ENCODE measurements around the gene ADAMTSL2. TPM values are rescaled to one million over a fixed set of nuclear protein-coding genes. Genes with fewer than 3 reads are reported as not detected.

The ADAMTSL2 gene
- total RNA-seq (ENCODE audit: low replicate concordance): 0.57 and 0.65 TPM in 2 replicates
- long read RNA-seq: 0 reads

DNA sequence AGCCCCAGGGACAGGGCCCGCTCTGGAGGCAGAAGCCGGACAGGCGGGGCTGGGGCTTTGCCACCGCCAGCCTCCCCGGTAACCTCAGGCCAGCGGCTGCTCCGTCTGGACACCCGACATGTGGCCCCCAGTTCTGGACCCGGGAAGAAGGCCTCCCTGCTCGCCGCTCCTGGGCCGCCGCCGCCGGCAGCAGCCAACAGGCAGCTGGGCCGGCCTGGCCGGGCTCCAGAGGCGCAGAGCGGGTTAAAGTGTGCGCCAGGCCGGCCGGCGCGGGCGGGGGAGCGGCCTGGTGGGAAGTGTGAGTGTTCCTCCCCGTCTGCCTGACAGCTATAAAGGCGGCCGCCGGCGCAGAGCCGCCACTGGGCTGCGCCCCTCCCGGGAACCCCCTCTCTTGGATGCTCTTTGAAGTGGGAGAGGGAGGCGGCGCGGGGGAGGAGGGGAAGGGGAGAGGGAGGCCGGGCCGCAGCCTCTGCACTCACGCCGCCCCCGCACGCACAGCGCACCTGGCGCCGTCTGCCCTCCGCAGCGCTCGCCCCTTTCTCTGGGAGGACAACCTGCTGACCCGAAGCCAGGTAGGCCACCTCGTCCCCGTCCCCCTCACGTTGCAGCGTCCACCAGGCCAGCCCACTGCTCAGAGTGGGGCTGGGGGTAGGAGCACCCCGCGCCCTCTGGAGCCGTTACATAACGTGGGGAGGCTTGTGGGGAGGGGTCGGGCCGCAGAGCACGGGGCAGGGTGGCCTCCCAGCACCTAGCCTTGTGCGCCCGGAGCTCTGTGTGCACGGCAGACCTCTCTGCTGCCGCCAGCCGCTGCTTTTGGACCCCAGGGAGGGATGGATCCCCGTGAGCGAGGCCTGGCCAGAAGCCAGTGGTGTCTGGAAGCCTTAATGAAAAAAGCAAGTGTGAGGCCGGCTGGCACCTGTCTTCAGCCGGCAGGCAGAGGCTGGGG lies at the start of gene ADAMTSL2:
Gene ADAMTSL2 (plus strand): TSS at position 359 of the 946 bp plus-strand sequence. CDS start 2,009 bp downstream, outside the sequence.
- peak within 1 kb of the TSS; percentile 39 for H3K4me3 Mint-ChIP-seq

DNA sequence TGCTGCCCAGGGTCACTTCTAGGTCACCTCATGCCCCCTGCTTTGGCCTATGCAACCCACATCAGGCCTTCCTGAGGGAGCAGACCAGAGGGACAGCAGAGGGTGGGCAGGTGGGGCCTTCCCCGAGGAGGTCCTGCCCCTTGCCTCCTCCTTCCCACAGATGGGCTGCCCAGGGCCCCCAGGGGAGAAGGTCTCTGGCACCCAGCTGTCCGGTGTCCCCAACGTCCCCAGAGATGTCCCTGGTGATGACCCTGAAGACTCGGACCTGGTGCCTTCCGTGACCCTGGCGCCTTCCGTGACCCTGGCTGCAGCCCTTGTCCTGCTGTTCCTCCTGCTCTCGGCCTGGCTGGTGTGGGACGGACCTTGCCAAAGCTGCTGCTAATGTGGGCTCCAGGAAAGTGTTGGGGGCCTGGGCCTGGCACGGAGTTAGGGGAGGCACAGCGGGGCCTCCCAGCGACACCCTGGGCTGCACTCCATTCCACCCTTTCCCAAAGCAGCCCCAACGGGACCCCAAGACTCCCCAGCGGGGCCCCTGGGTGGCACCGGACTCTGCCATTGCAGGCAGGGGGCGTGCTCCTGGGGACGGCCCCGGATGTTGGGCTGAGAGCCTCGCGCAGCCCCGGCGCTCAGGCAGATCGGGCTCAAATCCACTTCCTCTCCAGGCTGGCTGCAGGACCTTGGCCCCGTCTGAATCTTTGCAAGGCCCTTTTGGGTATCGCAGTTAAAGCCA lies 48.8 kb upstream of the ADAMTSL2 start:
- TF ChIP-seq, protein P1, sequence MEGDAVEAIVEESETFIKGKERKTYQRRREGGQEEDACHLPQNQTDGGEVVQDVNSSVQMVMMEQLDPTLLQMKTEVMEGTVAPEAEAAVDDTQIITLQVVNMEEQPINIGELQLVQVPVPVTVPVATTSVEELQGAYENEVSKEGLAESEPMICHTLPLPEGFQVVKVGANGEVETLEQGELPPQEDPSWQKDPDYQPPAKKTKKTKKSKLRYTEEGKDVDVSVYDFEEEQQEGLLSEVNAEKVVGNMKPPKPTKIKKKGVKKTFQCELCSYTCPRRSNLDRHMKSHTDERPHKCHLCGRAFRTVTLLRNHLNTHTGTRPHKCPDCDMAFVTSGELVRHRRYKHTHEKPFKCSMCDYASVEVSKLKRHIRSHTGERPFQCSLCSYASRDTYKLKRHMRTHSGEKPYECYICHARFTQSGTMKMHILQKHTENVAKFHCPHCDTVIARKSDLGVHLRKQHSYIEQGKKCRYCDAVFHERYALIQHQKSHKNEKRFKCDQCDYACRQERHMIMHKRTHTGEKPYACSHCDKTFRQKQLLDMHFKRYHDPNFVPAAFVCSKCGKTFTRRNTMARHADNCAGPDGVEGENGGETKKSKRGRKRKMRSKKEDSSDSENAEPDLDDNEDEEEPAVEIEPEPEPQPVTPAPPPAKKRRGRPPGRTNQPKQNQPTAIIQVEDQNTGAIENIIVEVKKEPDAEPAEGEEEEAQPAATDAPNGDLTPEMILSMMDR (conservative IDR thresholded peaks at IDR 0.05): no peak
- Mint-ChIP-seq H3K9me3 (no peaks in the 10 kb centered on the region), H3K27me3 (peaks cover 8% of the 10 kb centered on the region), H3K4me3 (no peak overlapping the region), H3K36me3 (no peaks in the 10 kb centered on the region), H3K4me1 (ENCODE audit: unreplicated experiment) (peaks cover 18% of the 10 kb centered on the region), H3K27ac (peak overlapping the region; percentile 58)
- DNase-seq (ENCODE audit: extremely low spot score, unreplicated experiment): no peak

More for the DNA sequence above, at the start of gene ADAMTSL2:
- Mint-ChIP-seq H3K9me3 (no peaks in the 10 kb centered on the region), H3K27ac (no peak within 1 kb of the TSS), H3K27me3 (peaks cover 14% of the 10 kb centered on the region), H3K4me1 (ENCODE audit: unreplicated experiment) (peaks cover 6% of the 10 kb centered on the region), H3K36me3 (no peaks in the 10 kb centered on the region)
- TF ChIP-seq, protein P1 (conservative IDR thresholded peaks at IDR 0.05): no peak
- no peak for DNase-seq (ENCODE audit: extremely low spot score, unreplicated experiment)

DNA sequence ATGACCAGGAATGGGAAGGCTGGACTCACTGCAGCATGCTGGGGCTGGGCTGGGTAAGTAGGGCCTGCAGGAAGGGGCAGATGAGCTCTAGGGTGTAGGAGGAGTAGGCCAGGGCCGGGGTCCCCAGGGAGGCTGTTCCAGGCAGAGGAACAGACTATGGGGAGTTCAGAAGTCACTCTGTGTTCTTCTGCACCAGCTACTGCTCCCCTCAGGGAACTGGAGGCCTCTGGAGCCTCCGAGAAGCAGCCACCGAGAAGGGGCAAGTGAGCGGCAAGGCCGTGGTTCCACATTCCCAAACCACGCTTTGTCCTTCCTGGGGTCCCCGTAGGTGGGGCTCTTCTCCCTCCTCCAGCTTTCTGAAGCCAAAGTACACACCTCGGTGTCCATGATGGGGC lies 47.2 kb upstream of the ADAMTSL2 start:
- Mint-ChIP-seq H3K27me3 (peaks cover 8% of the 10 kb centered on the region), H3K9me3 (no peaks in the 10 kb centered on the region), H3K4me1 (ENCODE audit: unreplicated experiment) (peaks cover 15% of the 10 kb centered on the region), H3K4me3 (no peak overlapping the region), H3K27ac (no peak overlapping the region), H3K36me3 (no peaks in the 10 kb centered on the region)
- DNase-seq (ENCODE audit: extremely low spot score, unreplicated experiment): no peak
- TF ChIP-seq, protein P1 (conservative IDR thresholded peaks at IDR 0.05): no peak

DNA sequence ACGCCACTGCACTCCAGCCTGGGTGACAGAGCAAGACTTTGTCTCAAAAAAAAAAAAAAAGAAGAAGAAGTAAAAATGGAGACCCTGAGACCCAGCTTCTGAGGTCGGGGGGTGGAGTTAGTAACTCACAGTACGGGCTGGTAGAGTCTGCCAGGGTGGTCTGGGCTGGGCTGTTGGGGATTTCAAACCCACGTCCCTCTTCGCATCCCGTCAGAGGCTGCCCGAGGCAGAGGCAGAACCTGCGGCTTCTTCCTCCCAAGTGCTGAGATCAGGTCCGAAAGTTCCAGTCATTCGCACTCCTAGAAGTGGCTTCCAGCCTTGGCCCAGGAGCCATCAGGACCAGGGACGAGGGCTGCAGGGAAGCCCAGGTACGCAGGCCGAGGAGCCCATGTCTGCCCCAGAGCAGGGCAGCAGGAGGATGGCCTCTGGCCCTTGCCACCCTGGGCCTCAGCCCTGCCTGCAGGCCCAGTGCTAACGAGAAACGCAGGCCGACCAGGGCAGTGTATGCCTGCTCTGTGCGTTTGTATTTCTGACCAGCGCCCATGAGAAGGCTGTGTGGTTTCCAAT lies 45.7 kb upstream of the ADAMTSL2 start:
- TF ChIP-seq, protein P1 (conservative IDR thresholded peaks at IDR 0.05): no peak
- no peak overlapping the region for H3K4me3 Mint-ChIP-seq
- DNase-seq (ENCODE audit: extremely low spot score, unreplicated experiment): no peak

More for the DNA sequence above, 45.7 kb upstream of the ADAMTSL2 start:
- H3K9me3 Mint-ChIP-seq: no peaks in the 10 kb centered on the region
- no peak overlapping the region for H3K27ac Mint-ChIP-seq
- peaks cover 11% of the 10 kb centered on the region for H3K4me1 Mint-ChIP-seq (ENCODE audit: unreplicated experiment)
- no peaks in the 10 kb centered on the region for H3K36me3 Mint-ChIP-seq
- peaks cover 3% of the 10 kb centered on the region for H3K27me3 Mint-ChIP-seq
